Neuronal stem cell (in vitro differentiated cells): Measurements from ENCODE around the gene LTBP2.

ENCODE experiments used
- DNase-seq: peaks from one replicate; pipeline ENCODE4 v3.0.0-alpha.2; 2013; ENCODE audit warnings: low spot score
- H2AFZ ChIP-seq: one replicate; pipeline ENCODE4 v1.6.1; 2013; ENCODE audit warnings: mild to moderate bottlenecking, low read length, inconsistent platforms
- H2AK5ac ChIP-seq: 2 replicates; pipeline ENCODE4 v1.6.1; 2013; ENCODE audit warnings: low read depth, mild to moderate bottlenecking, inconsistent platforms, low read length, moderate library complexity, mixed read lengths
- H2BK120ac ChIP-seq: 2 replicates; pipeline ENCODE4 v1.6.1; 2013; ENCODE audit warnings: low read depth, mild to moderate bottlenecking, inconsistent platforms, low read length, moderate library complexity, mixed read lengths
- H2BK12ac ChIP-seq: one replicate; pipeline ENCODE4 v1.6.1; 2013; ENCODE audit warnings: low read length, inconsistent platforms
- H2BK15ac ChIP-seq: 2 replicates; pipeline ENCODE4 v1.6.1; 2013; ENCODE audit warnings: mild to moderate bottlenecking, low read length, inconsistent platforms, mixed read lengths
- H2BK5ac ChIP-seq: one replicate; pipeline ENCODE4 v1.6.1; 2013; ENCODE audit warnings: inconsistent platforms, mild to moderate bottlenecking, low read length, moderate library complexity
- H3K14ac ChIP-seq: one replicate; pipeline ENCODE4 v1.6.1; 2013; ENCODE audit warnings: low read length, inconsistent platforms
- H3K18ac ChIP-seq: 2 replicates; pipeline ENCODE4 v1.6.1; 2013; ENCODE audit warnings: low read length, inconsistent platforms
- H3K23ac ChIP-seq: 2 replicates; pipeline ENCODE4 v1.6.1; 2013; ENCODE audit warnings: low read depth, mild to moderate bottlenecking, mixed read lengths, low read length, inconsistent platforms; ENCODE audit not compliant: poor library complexity
- H3K27ac ChIP-seq: replicated peaks from 3 replicates; pipeline ENCODE4 v1.5.1; 2013; ENCODE audit warnings: low read length, inconsistent platforms
- H3K27me3 ChIP-seq, 3 experiments: 2 replicates each; pipeline ENCODE4 v1.6.1; 2013; ENCODE audit warnings: low read length in 3 of 3, mild to moderate bottlenecking in 2 of 3, inconsistent platforms in 1 of 3, low read depth in 1 of 3, mixed read lengths in 1 of 3, moderate library complexity in 1 of 3; ENCODE audit not compliant: control insufficient read depth in 3 of 3, insufficient read depth in 3 of 3
- H3K36me3 ChIP-seq, 2 donors: replicated peaks in 1 of 2; 2 replicates each; pipeline ENCODE4 v1.6.1; 2013; ENCODE audit warnings: low read length in 2 of 2; ENCODE audit not compliant: control insufficient read depth in 2 of 2, insufficient read depth in 2 of 2
- H3K4ac ChIP-seq: 2 replicates; pipeline ENCODE4 v1.6.1; 2013; ENCODE audit warnings: inconsistent platforms, mild to moderate bottlenecking, low read length, moderate library complexity
- H3K4me1 ChIP-seq, 2 donors: 1 replicate in 1 of 2; 2 replicates in 1 of 2; pipeline ENCODE4 v1.6.1; 2013; ENCODE audit warnings: low read length in 2 of 2, low read depth in 1 of 2; ENCODE audit not compliant: control insufficient read depth in 2 of 2, insufficient read depth in 1 of 2
- H3K4me2 ChIP-seq: one replicate; pipeline ENCODE4 v1.6.1; 2013; ENCODE audit warnings: mild to moderate bottlenecking, low read length, inconsistent platforms; ENCODE audit not compliant: insufficient read depth, poor library complexity, severe bottlenecking
- H3K4me3 ChIP-seq, 2 donors: 2 replicates each; pipeline ENCODE4 v1.5.1; 2013; ENCODE audit warnings: low read length in 2 of 2, mild to moderate bottlenecking in 2 of 2, inconsistent platforms in 1 of 2, moderate library complexity in 1 of 2
- H3K79me1 ChIP-seq: one replicate; pipeline ENCODE4 v1.6.1; 2013; ENCODE audit warnings: low read depth, mild to moderate bottlenecking, inconsistent platforms, low read length, moderate library complexity
- H3K9ac ChIP-seq: one replicate; pipeline ENCODE4 v1.6.1; 2013; ENCODE audit warnings: mild to moderate bottlenecking, low read depth, low read length, inconsistent platforms; ENCODE audit not compliant: poor library complexity
- H3K9me3 ChIP-seq, 2 donors: replicated peaks in 1 of 2; 2 replicates each; pipeline versions ENCODE3 to v1.6.1; 2013; ENCODE audit warnings: low read length in 2 of 2, mild to moderate bottlenecking in 2 of 2, inconsistent platforms in 1 of 2, low read depth in 1 of 2, mixed read lengths in 1 of 2, moderate library complexity in 1 of 2; ENCODE audit not compliant: control insufficient read depth in 2 of 2, insufficient read depth in 1 of 2
- H4K8ac ChIP-seq: one replicate; pipeline ENCODE4 v1.6.1; 2013; ENCODE audit warnings: low read depth, mild to moderate bottlenecking, inconsistent platforms, low read length, moderate library complexity
- H4K91ac ChIP-seq: one replicate; pipeline ENCODE4 v1.6.1; 2013; ENCODE audit warnings: low read length, low read depth, mild to moderate bottlenecking, inconsistent platforms; ENCODE audit not compliant: poor library complexity
- WGBS, 2 donors: extraction: QIAGEN DNeasy Blood & Tissue Kit; methylation state at CpG; one replicate each; pipeline ENCODE4 v1.1.7; 2013; ENCODE audit warnings: missing lambda C conversion rate in 2 of 2, mixed read lengths in 1 of 2; ENCODE audit not compliant: insufficient read length in 2 of 2, insufficient replicate concordance in 1 of 2; ENCODE audit errors: extremely low coverage in 2 of 2; 5-methylcytosine and 5-hydroxymethylcytosine counted together

LTBP2 gene

DNA sequence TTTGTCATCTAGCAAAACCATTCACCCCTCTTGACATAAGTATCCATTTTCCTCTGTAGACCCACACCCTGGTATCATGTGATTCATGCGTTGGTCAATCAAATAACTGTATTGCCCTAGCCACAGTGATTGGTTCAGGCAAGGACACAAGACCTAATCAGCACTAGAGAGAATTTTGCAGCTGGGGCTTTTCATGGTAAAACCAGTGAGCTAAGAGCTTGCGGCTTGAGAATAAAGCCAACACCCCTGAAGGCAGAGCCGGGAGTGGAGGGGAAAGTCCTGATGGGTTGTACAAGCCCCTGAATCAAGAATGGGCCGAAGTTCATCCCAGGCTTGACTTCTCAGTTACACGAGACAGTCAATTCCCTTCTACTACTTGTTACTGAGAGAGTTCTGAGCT lies 33.2 kb upstream of the LTBP2 start:
- Histone ChIP-seq H2AK5ac (no peak overlapping the region), H3K9me3 (no peaks in the 10 kb centered on the region), H2BK12ac (no peak overlapping the region), H2AFZ (no peak overlapping the region), H3K27me3 (peaks cover 0 to 9% (median 0%) of the 10 kb centered on the region in 3 experiments), H2BK5ac (no peak overlapping the region), H3K4me2 (no peak overlapping the region), H3K4ac (peak overlapping the region; percentile 15), H3K79me1 (no peaks in the 10 kb centered on the region), H3K18ac (no peak overlapping the region), H3K27ac (no peak overlapping the region), H3K9ac (no peak overlapping the region), H3K4me1 (peaks cover 4% of the 10 kb centered on the region in 2 donors), H2BK15ac (no peak overlapping the region), H3K23ac (no peak overlapping the region), H4K8ac (no peak overlapping the region), H3K4me3 (no peak overlapping the region), H3K14ac (no peak overlapping the region), H4K91ac (no peak overlapping the region), H3K36me3 (no peaks in the 10 kb centered on the region), H2BK120ac (no peak overlapping the region)
- no CpG with 5 or more reads among the region's 5 CpGs for WGBS, 2 donors
- DNase-seq = no peak

DNA sequence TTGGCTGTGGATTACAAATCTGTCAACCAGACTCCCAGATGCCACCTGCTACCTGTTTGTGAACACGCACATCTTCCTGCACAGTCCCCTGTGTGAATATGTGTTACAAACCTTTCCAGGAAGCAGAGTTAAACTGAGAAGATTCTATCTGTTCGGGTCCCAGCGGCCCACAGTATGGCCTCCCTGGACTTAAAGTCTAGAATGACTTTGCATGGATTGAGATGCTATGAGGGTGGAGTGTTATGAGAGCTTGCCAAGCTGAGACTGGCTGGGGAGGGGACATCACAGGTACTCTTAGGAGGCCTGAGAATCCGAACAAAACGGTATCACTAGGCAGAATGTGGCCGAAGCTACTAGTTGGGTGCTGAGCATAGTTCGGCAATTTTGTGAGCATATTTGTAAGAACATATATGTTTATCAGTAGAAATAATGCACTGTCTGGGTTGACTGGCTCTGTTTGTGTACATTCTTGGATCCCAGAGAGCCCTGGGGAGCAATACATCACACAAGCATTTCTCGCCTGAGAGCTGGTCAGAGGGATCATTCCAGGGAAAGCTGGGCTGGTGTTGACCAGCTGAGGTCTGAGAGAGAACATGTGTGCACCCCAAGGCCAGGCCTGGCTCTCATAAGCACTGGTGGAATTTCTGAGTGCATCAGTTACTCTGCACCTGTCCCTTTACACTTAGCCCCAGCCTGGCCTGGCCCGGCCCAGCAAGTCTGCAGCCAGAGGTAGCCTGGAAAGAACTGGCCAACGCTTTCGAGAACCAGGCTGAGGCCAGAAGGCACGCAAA lies 29.8 kb upstream of the LTBP2 start:
- H2BK120ac ChIP-seq = no peak overlapping the region
- H3K27ac ChIP-seq = no peak overlapping the region
- WGBS, 2 donors = no CpG with 5 or more reads among the region's 12 CpGs
- H4K8ac ChIP-seq = no peak overlapping the region
- H3K4me3 ChIP-seq = no peak overlapping the region
- no peak overlapping the region for H2AK5ac ChIP-seq
- H2BK12ac ChIP-seq = no peak overlapping the region
- H3K36me3 ChIP-seq = no peaks in the 10 kb centered on the region
- H2BK15ac ChIP-seq = no peak overlapping the region
- no peaks in the 10 kb centered on the region for H3K9me3 ChIP-seq
- no peak overlapping the region for H3K18ac ChIP-seq
- H3K4ac ChIP-seq = no peak overlapping the region
- H4K91ac ChIP-seq = no peak overlapping the region
- H2BK5ac ChIP-seq = no peak overlapping the region
- no peak overlapping the region for H3K4me2 ChIP-seq
- DNase-seq = no peak
- H3K27me3 ChIP-seq = peaks cover 0 to 14% (median 0%) of the 10 kb centered on the region in 3 experiments
- peaks cover 4 to 9% of the 10 kb centered on the region in 2 donors for H3K4me1 ChIP-seq
- H3K14ac ChIP-seq = no peak overlapping the region
- H2AFZ ChIP-seq = no peak overlapping the region
- no peak overlapping the region for H3K9ac ChIP-seq
- no peaks in the 10 kb centered on the region for H3K79me1 ChIP-seq
- no peak overlapping the region for H3K23ac ChIP-seq

DNA sequence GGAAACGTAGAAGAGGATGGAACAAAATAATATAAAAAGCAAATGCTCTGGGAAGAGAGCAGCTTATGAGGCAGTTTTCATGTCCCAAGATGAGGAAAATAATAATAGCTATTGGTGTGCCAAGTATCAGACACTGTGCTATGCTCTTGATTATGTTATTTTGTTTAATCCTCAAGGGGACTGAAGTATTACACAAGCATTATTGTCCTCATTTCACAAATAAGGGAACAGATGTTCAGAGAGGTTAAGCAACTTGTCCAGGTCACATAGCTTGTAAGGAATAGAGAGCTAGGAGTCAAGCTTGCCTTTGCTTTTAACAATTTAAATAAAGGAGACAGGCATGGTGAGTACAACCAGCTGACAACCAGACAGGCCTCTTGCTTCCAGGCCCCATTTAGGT lies 26.9 kb upstream of the LTBP2 start:
- no peak overlapping the region for H2BK5ac ChIP-seq

DNA sequence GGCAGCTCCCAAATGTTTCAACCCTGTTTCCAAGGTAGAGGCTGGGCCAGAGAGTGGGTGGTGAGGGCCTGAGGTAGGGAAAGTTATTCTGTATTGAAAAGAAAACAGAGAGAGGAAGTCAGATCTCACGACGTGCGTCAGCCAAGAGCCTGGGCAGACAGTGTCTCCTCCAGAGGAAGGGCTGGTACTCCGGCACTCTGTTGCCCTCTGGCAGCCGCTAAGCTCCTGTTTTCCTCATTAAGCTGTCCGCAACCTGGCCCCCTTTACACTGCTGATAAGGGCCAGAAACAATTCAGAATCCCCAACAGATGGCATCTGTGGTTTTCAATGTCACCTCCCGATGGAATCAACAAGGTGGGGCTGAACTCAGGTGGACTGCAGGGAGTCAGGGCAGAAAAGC lies 26.0 kb upstream of the LTBP2 start:
- Histone ChIP-seq H4K91ac (no peak overlapping the region), H3K36me3 (no peaks in the 10 kb centered on the region), H3K79me1 (no peaks in the 10 kb centered on the region), H2BK5ac (no peak overlapping the region), H3K23ac (no peak overlapping the region), H3K4me2 (no peak overlapping the region), H3K18ac (no peak overlapping the region), H4K8ac (no peak overlapping the region), H3K27ac (no peak overlapping the region), H3K14ac (no peak overlapping the region), H3K4ac (no peak overlapping the region), H3K4me1 (peaks cover 7 to 21% of the 10 kb centered on the region in 2 donors), H2BK120ac (no peak overlapping the region), H2BK12ac (no peak overlapping the region), H2AFZ (no peak overlapping the region), H3K4me3 (no peak overlapping the region), H3K9ac (no peak overlapping the region), H3K27me3 (peaks cover 0 to 20% (median 0%) of the 10 kb centered on the region in 3 experiments), H2BK15ac (no peak overlapping the region), H3K9me3 (no peaks in the 10 kb centered on the region), H2AK5ac (no peak overlapping the region)
- no peak for DNase-seq
- WGBS, 2 donors = no CpG with 5 or more reads among the region's 7 CpGs

More for the DNA sequence above, 26.9 kb upstream of the LTBP2 start:
- Histone ChIP-seq H2AK5ac (no peak overlapping the region), H3K9ac (no peak overlapping the region), H3K9me3 (no peaks in the 10 kb centered on the region), H3K27me3 (peaks cover 0 to 20% (median 0%) of the 10 kb centered on the region in 3 experiments), H3K4me2 (no peak overlapping the region), H3K4ac (no peak overlapping the region), H2BK15ac (no peak overlapping the region), H3K14ac (no peak overlapping the region), H3K18ac (no peak overlapping the region), H3K27ac (no peak overlapping the region), H3K36me3 (no peaks in the 10 kb centered on the region), H4K91ac (no peak overlapping the region), H4K8ac (no peak overlapping the region), H3K23ac (no peak overlapping the region), H3K4me1 (peaks cover 7 to 21% of the 10 kb centered on the region in 2 donors), H2AFZ (no peak overlapping the region), H2BK120ac (no peak overlapping the region), H3K79me1 (no peaks in the 10 kb centered on the region), H3K4me3 (no peak overlapping the region), H2BK12ac (no peak overlapping the region)
- DNase-seq = no peak
- no CpG with 5 or more reads among the region's 1 CpG for WGBS, 2 donors
